ENCODE data around the gene PRUNE2. TPM values are rescaled to one million over a fixed set of nuclear protein-coding genes. Genes with fewer than 3 reads are reported as not detected.

The PRUNE2 gene
- total and polyA plus RNA-seq, 4 donors: 1.3 to 4.5 (median 1.6) TPM

- DNase-seq (ENCODE audit: low spot score): no peak
- Histone ChIP-seq H3K9me3 (ENCODE audit: control insufficient read depth in 4 of 4, low read length in 3 of 4) (no peaks in the 10 kb centered on the region), H3K27me3 (ENCODE audit: control insufficient read depth in 4 of 4, insufficient read depth in 4 of 4, low read length in 3 of 4) (no peaks in the 10 kb centered on the region), H3K4me3 (ENCODE audit: low read depth in 1 of 3, low read length in 3 of 3) (no peak overlapping the region), H3K4me1 (ENCODE audit: control insufficient read depth in 4 of 4, insufficient read depth in 4 of 4, low read length in 3 of 4) (no peaks in the 10 kb centered on the region), H3K36me3 (ENCODE audit: control insufficient read depth in 4 of 4, insufficient read depth in 3 of 4, low read depth in 1 of 4, low read length in 3 of 4) (no peaks in the 10 kb centered on the region), H3K9ac (ENCODE audit: low read depth in 1 of 2, low read length in 2 of 2) (no peak overlapping the region), H3K27ac (ENCODE audit: low read depth in 1 of 2, low read length in 2 of 2) (no peak overlapping the region)
- TF ChIP-seq CTCF (IDR thresholded peaks at IDR 0.05; ENCODE audit: low read depth, low read length, missing input control): no peak
- TF ChIP-seq NR2F2 (IDR thresholded peaks at IDR 0.05): no peak
- TF ChIP-seq YY1 (IDR thresholded peaks at IDR 0.05): no peak
- no peak for TF ChIP-seq FOXA2 (IDR thresholded peaks at IDR 0.05)
- TF ChIP-seq ATF3 (IDR thresholded peaks at IDR 0.05): no peak
- no peak for TF ChIP-seq FOXA1 (IDR thresholded peaks at IDR 0.05)
- no peak for TF ChIP-seq HNF4A (conservative IDR thresholded peaks at IDR 0.05)
- 100% methylated on average over 1 of the region's 1 CpG for WGBS
These were observed 172.8 kb downstream of the PRUNE2 start for GRCh38 chr9:76733096-76733495.

GRCh38 chr9:76732341-76732958, 173.5 kb downstream of the PRUNE2 start:
- WGBS: 69% methylated on average over 3 of the region's 3 CpGs
- TF ChIP-seq JUND (IDR thresholded peaks at IDR 0.05): no peak
- no peak for TF ChIP-seq SP1 (IDR thresholded peaks at IDR 0.05)
- no peak for TF ChIP-seq GABPA (IDR thresholded peaks at IDR 0.05 in 1 of 2, conservative IDR thresholded peaks at IDR 0.05 in 1 of 2)
- TF ChIP-seq YY1 (IDR thresholded peaks at IDR 0.05): no peak
- TF ChIP-seq RAD21 (IDR thresholded peaks at IDR 0.05): no peak
- TF ChIP-seq NR2F2 (IDR thresholded peaks at IDR 0.05): no peak
- no peaks in the 10 kb centered on the region for H3K4me1 ChIP-seq (ENCODE audit: control insufficient read depth in 4 of 4, insufficient read depth in 4 of 4, low read length in 3 of 4)
- H3K27me3 ChIP-seq (ENCODE audit: control insufficient read depth in 4 of 4, insufficient read depth in 4 of 4, low read length in 3 of 4): no peaks in the 10 kb centered on the region
- H3K9ac ChIP-seq (ENCODE audit: low read depth in 1 of 2, low read length in 2 of 2): no peak overlapping the region
- H3K9me3 ChIP-seq (ENCODE audit: control insufficient read depth in 4 of 4, low read length in 3 of 4): no peaks in the 10 kb centered on the region
- no peak overlapping the region for H3K27ac ChIP-seq (ENCODE audit: low read depth in 1 of 2, low read length in 2 of 2)
- DNase-seq (ENCODE audit: low spot score): no peak
- H3K4me3 ChIP-seq (ENCODE audit: low read depth in 1 of 3, low read length in 3 of 3): no peak overlapping the region
- no peaks in the 10 kb centered on the region for H3K36me3 ChIP-seq (ENCODE audit: control insufficient read depth in 4 of 4, insufficient read depth in 3 of 4, low read depth in 1 of 4, low read length in 3 of 4)

GRCh38 chr9:76730801-76731200, 175.1 kb downstream of the PRUNE2 start:
- Histone ChIP-seq H3K4me1 (ENCODE audit: control insufficient read depth in 4 of 4, insufficient read depth in 4 of 4, low read length in 3 of 4) (no peaks in the 10 kb centered on the region), H3K9me3 (ENCODE audit: control insufficient read depth in 4 of 4, low read length in 3 of 4) (no peaks in the 10 kb centered on the region), H3K4me3 (ENCODE audit: low read depth in 1 of 3, low read length in 3 of 3) (no peak overlapping the region), H3K27me3 (ENCODE audit: control insufficient read depth in 4 of 4, insufficient read depth in 4 of 4, low read length in 3 of 4) (no peaks in the 10 kb centered on the region), H3K36me3 (ENCODE audit: control insufficient read depth in 4 of 4, insufficient read depth in 3 of 4, low read depth in 1 of 4, low read length in 3 of 4) (no peaks in the 10 kb centered on the region), H3K9ac (ENCODE audit: low read depth in 1 of 2, low read length in 2 of 2) (no peak overlapping the region), H3K27ac (ENCODE audit: low read depth in 1 of 2, low read length in 2 of 2) (no peak overlapping the region)
- TF ChIP-seq CTCF (IDR thresholded peaks at IDR 0.05; ENCODE audit: low read depth, low read length, missing input control) (no peak), RAD21 (IDR thresholded peaks at IDR 0.05) (no peak), MAX (IDR thresholded peaks at IDR 0.05) (no peak), HNF4G (IDR thresholded peaks at IDR 0.05) (no peak), REST (IDR thresholded peaks at IDR 0.05) (no peak)
- DNase-seq (ENCODE audit: low spot score): no peak
- WGBS: 90% methylated on average over 6 of the region's 6 CpGs
